GM18907 (cell line): Measurements from ENCODE around the gene TAF1D.

ENCODE experiments used
- ATAC-seq: cut with Tn5 transposase; IDR thresholded peaks from one replicate; pipeline ENCODE4 v1.9.1; 2021; ENCODE audit warnings: mild to moderate bottlenecking, moderate library complexity; ENCODE audit not compliant: unreplicated experiment

TAF1D gene

DNA sequence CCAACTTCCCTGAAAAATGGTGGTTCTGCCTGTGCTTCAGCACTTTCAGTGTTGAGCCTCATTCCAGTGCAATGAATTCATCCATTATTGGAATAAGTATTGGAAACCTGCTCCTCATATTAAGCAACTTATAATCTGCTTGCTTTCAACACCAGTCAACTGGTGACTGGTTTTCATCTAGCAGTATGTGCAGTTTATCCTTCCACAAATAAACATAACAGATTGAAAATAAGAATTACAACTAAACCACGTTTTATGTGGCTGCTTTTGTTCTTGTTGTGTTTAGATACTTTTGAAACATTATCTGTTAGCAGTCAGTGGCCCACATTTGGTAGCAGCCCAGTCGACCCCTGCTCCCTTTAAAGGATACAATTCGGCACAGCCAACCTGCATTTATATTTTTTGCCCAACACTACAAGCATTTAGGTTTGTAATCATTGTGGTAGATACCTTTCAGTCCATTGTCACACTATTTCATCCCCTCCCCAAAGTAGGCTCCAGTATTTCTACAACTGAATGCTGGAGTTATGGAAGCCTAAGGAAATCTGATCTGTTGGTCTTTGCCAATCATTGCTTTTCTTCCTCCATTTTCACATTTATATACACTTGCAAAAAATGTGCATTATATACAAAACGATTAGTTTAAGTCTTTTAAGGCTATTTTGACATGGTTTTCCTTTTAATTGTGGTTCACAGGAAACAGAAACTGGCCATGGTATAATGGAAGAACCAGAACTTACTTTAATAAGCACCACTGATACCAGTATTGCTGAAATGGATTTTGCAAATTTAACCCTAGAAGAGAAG is 13.1 kb downstream of the TAF1D start:
- no peak for ATAC-seq

DNA sequence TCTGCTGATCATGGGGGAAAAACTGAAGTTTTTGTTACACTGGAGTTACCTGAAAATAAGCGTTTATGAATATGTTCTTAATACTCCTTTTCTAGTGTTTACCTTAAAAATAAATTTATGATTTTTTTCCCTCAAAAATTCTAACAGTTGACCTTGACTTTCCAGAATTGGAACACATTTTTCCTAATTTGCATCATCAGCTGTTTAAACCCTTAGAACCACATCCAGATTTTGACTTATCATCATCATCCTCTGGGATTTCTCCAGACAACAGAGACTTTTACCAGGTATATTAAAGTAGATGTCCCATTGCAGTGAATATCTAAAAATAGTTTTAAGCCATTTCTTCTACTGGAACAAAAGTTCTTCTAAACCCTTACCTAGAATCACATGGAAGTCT is 17.2 kb downstream of the TAF1D start:
- ATAC-seq = no peak

DNA sequence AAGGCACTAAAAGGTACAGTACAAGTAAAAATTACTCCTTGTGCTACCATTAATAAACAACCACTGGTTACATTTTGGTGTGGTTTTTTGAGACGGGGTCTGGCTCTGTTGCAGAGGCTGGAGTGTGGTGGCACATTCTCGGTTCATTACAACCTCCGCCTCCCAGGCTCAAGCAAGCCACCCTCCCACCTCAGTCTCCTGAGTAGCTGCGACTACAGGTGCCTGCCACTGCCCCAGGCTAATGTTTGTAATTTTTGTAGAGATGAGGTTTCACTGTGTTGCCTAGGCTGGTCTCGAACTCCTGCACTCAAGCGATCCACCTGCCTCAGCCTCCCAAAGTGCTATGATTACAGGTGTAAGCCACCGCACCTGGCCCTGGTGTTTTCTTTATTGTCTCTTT is 20.8 kb downstream of the TAF1D start:
- no peak for ATAC-seq

DNA sequence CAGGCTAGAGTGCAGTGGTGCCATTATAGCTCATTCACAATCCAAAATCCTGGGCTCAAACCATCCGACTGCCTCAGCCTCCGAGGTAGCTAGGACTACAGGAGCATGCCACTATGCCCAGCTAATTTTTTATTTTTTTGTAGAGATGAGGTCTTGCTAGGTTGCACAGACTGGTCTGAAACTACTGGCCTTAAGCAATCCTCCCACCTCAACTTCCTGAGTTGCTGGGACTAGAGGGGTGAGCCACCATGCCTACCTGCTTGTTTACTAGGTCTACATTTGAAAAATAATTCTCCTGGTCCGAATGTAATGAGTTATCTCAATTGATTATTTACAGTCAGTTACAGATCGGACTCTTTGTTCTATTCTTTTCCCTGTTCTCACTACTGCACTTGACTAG is 22.0 kb downstream of the TAF1D start:
- ATAC-seq = no peak

DNA sequence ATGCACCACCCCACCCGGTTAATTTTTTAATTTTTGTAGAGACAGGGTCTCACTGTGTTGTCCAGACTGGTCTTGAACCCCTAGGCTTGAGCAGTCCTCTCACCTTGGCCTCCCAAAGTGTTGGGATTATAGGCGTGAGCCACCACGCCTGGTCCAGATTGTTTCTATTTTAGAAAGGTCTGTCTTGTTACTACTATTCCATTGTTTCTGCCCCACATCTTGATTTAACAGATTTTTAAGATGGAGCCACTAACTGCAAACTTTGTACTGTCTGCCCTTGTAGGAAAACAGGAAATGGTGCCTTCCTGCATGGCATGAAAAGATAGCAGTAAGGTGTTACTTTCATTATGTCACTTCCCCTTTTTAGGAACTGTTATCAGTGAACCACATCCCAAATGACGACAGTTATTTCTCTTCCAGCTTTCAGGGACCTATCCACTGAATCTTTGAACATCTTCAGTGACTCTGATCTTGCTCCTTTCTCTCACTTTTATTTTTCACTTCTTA is 23.2 kb downstream of the TAF1D start:
- peak; percentile 85 for ATAC-seq

DNA sequence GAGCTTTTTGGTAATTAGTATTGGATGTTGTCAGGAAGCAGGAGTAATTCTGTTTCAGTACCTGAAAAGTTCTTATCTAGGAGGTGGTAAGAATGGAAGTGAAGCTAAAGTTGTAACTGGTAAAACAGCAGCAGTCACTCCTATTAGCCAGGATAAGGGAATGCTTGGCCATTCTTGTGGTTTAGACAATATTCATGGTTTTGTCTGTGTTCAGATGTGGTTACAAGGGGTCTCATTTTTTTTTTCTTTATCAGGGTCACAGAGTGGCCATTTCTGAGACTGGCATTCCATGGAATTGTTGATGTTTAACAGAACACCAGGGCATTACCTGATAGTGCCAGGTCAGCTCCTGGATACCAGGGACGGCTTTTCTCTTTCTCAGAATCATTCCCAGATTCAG is 23.8 kb downstream of the TAF1D start:
- no peak for ATAC-seq

DNA sequence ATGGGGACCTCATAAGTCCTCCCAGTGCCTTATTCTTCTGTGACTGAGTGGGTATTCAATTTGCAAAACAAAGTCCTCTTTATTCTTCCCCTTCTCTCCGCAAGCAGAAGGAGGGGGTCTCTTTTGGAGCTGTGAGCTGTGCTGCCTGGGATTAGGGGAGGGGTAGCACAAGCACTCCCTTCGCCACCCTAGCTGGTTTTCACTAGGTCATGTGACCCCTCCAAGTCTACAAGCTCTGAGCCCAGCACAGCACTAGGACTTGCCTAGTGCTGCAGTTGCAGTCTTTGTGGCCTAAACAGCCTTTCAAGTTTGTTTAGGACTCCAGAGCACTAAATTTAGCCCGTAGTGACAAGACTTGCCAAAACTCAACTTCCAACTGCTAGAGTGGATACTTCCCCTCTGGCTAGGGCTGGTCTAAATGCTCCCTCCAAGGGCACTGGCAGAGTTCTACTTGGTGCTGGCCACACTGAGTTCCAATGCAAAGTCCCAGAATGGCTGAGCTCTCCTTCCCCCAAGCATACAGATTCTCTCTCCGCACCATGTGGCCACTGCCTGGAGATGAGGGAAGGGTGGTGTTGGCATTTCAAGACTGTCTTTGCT is 25.4 kb downstream of the TAF1D start:
- no peak for ATAC-seq

DNA sequence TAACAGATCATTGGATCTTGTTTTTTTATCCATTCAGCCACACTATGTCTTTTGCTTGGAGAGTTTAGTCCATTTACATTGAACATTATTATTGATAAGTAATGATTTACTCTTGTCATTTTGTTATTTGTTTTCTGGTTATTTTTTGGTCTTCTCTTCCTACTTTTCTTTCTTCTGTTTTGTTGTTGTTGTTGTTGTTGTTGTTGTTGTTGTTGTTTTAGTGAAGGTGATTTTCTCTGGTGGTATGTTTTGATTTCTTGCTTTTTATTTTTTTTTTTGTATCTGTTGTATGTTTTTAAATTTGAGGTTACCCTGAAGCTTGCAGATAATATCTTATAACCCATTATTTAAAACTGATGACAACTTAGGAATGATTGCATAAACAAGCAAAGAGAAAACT is 28.6 kb downstream of the TAF1D start:
- ATAC-seq = no peak

DNA sequence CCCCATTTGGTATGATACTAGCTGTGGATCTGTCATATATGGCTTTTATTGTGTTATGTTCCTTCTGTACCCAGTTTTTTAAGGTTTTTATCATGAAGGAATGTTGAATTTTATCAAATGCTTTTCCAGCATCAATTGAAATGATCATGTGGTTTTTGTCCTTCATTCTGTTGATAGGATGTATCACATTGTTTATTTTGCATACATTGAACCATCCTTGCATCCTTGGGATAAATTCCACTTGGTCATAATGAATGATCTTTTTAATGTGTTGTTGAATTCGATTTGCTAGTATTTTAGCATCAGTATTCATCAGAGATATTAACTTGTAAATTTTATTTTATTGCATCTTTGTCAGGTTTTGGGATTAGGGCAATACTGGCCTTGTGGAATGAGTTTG is 31.1 kb downstream of the TAF1D start:
- ATAC-seq = no peak

DNA sequence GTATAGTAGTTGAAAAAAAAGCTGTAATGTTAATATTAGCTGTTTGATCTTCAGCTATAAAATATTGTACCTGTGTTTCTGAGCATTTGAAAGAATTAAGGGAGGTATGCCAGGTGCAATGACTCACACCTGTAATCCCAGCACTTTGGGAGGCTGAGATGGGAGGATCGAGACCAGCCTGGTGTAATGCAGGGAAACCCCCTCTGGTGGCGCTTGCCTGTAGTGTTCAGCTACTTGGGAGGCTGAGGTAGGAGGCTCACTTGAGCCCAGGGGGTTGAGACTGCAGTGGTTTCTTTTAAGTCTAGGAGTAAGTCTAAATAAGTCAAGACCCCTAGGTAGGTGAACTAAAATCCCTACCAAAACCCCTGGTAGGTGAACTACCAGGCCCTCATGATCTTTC is 37.1 kb downstream of the TAF1D start:
- ATAC-seq = no peak

DNA sequence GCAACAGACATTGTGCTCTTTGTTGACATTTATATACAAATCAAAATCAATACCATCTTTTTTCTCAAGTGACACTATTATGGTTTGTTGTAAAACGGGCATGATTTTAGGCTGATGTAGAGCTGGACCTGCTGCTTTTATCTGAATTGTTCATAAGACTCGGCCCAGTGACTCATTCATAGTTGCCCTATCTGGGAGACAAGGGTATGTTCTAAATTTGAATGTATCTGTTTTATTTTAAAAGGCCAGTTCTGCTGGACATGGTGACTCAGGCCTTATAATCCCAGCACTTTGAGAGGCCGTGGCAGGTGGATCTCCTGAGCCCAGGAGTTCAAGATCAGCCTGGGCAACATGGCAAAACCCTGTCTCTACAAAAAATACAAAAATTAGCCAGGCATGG is 40.5 kb downstream of the TAF1D start:
- no peak for ATAC-seq

DNA sequence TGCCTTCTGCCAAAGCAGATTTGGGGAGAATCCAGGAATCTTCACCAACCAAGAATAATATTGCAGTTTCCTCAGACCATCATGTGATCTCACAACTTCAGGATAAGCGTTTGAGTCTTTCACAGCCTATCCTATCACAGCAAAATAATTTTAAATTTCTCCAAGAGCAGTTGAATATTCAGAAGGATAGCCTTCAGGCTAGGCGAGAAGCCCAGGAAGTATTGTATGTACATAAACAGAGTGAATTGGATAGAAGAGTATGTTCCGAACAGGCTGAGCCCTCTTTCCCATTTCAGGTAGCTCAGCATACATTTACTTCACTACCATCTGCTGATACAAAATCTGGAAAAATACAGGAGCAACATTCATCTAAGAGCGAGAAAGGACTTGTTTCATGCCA is 43.7 kb downstream of the TAF1D start:
- no peak for ATAC-seq

DNA sequence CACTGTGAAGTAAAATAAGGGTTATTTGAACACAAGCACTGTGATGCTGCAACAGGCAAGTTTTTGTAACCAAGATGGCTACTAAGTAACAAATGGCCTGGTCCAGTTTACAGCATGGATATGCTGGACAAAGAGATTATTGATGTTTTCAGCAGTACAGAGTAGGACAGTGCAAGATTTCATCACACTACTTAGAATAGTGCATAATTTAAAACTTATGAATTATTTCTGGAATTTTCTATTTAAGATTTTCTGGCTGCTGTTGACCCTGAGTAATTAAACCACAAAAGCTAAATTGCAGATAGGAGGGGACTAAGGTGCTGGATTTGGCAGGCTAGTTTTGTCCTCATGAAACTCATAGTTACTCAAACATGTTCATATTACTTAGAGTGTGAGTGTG is 46.7 kb downstream of the TAF1D start:
- no peak for ATAC-seq

DNA sequence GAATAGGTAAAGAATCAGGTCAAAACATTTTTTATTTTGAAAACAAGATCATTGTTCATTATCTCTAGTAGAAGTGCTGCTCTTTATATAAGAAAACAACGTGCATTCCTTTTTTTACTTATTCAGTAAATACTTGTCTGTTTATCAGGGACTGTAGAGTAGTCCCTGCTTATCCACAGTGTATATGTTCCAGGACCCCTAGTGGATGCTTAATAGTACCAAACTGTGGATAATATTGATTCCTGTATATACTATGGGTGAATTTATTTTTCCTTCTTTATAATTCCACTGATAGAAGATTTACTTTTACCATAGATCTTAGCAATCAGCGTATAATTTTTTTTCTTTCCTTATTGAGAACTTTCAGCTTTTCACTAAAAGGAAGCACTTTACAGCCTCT is 47.2 kb downstream of the TAF1D start:
- no peak for ATAC-seq

DNA sequence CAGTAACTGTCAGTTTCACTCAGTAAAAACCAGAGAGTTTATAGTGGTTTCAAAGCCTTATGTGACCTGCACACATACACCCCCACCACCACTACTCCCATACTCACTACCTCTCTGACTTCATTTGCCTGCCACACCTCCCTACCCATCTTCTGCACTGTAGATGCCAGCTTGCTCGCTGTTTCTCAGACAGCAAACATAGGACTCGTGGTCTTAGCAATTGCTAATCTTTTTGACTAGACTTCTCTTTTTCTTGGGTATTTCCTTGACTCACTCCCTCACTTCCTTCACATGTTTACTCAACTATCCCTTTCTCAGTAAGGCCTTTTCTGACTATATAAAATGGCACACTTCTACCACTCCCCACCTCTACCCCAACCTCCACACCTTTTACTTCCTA is 52.1 kb downstream of the TAF1D start:
- peak; percentile 93 for ATAC-seq

DNA sequence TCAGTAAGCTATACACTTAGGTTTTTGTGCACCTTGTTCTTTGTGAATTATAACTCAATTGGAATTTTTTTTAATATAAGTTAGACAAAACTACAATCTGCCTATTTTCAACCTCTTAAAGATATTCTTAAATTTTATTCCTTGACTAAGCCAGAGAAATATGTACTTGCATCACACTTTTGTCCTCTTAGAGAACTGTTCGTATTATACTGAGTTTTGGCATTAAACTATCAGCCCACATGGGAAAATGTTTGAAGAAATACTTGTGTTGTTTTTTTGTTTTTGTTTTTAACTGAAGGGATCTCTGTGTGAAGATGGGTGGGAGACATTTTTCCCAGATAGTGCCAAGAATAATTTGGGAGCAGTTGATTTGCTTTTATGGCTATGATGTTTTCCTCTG is 54.5 kb downstream of the TAF1D start:
- no peak for ATAC-seq

DNA sequence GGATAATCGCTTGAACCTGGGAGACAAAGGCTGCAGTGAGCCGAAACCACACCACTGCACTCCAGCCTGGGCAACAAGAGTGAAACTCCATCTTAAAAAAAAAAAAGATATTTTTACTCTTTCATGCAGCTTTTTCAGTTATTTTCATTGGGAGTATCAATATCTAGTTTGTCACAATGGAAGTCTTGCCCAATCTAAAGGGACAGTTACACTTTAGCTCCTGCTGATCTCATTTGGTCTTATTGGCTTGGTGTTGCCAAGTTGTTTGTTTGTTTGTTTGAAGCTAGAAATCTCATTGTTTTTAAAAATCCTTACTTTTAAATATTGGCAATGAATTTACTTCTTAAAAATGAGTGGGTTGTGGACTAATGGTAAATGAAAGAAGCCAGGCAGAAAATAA is 55.1 kb downstream of the TAF1D start:
- no peak for ATAC-seq
